Activated T-helper 9 cell treated with anti-CD3 and anti-CD28 coated beads, Interleukin-2, amount 50 U/mL, for 16 hours (primary cell): ENCODE data around the gene MED1.

Experiments
- DNase-seq: peaks from one replicate; pipeline ENCODE4 v3.0.0-alpha.2; 2020; ENCODE audit warnings: low read depth

The MED1 gene

DNA sequence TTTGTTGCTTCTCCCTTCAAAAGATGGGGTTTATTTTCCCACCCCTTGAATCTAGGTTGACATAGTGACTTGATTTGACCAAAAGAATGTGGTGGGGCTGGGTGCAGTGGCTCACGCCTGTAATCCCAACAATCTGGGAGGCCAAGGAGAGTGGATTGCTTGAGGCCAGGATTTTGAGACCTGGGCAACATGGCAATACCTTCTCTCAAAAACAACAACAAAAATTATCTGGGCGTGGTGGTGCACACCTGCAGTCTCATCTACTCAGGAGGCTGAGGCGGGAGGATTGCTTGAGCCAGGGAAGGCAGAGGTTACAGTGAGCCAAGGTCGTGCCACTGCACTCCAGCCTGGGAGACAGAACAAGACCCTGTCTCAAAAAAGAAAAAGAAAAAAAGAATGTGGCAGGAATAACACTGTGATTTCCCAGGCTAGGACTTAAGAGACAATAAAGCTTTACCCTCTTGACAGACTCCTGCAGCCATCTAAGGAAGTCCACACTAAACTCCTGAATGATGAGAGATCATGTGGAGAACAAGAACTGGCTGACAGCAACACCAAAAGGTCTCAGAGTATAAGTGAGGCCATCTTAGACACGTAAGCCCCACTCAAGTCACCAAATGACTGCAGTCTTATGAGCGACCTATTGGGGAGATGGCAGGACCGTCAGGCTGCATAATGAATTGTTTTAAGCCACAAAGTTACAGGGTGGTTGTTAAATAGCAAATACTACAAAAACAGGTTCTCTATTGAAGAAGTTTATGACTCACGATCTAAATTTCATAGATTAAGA is 86.6 kb downstream of the MED1 start:
- no peak for DNase-seq

- no peak for DNase-seq
These were observed 90.0 kb downstream of the MED1 start for GRCh38 chr17:39361064-39361463.

DNA sequence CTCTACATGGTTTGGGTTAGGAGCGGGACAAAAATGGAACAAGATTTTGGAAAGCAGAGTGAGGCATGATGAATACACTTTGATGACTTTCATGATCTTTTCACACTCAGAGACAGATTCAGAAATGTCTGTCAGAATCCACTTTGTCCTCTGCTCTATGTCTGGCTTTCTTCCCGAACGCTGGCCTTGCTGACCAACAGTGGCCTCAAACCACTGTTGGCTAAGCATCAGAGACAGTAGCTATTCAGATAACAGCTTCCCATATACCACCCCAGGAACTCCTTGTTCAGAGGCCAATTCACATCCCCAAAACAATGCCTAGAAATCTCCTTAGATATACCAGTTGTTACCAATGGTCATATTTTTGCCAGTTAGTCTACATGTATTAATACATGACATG is 90.5 kb downstream of the MED1 start:
- no peak for DNase-seq

DNA sequence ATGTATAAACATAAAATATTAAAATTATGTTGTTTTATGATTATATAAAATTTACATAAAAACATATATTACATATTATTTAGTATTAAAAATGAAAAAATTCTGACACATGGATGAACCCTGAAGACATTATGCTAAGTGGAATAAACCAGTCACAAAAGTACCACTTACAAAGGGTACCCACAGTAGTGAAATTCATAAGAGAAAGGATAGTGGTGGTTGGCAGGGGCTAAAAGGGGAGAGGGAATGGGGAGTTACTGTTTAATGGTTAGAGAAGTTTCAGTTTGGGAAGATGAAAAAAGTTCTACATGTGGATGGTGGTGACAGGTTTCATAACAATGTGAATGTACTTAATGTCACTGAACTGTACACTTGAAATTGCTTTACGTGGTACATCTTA is 91.1 kb downstream of the MED1 start:
- no peak for DNase-seq

GRCh38 chr17:39357986-39358385 is 93.1 kb downstream of the MED1 start:
- DNase-seq = no peak

GRCh38 chr17:39357488-39357887 is 93.6 kb downstream of the MED1 start:
- no peak for DNase-seq
